H1 (cell line): ENCODE results near the gene STRN. TPM values are rescaled to one million over a fixed set of nuclear protein-coding genes. Genes with fewer than 3 reads are reported as not detected.

Source experiments
- CTCF ChIA-PET: fragments of 300-600 bp; sonication (Branson Sonifier 250); formaldehyde crosslinking; loops from one replicate; lab custom pipeline; 2021; ENCODE audit not compliant: partially characterized antibody; lab: Charles Lee
- POLR2A ChIA-PET: fragments of 300-600 bp; sonication (Branson Sonifier 250); formaldehyde crosslinking; loops from one replicate; lab custom pipeline; 2021; ENCODE audit warnings: inconsistent platforms; ENCODE audit not compliant: partially characterized antibody; lab: Charles Lee
- DNase-seq, 2 experiments: peaks; one replicate each; pipeline versions ENCODE4 v3.0.0 to v3.0.0-alpha.2; 2010 to 2022; ENCODE audit warnings: low spot score in 2 of 2, low read depth in 1 of 2, mixed read lengths in 1 of 2
- FAIRE-seq: peaks from 2 replicates; lab custom pipeline; 2011; peaks lifted over from hg19 to GRCh38; lab: Jason Lieb, UNC
- H2AFZ ChIP-seq: 2 replicates; pipeline ENCODE4 v1.8.1; 2012; ENCODE audit warnings: low read length, inconsistent platforms
- H2AK5ac ChIP-seq: 2 replicates; pipeline ENCODE4 v1.6.1; 2013; ENCODE audit warnings: low read depth, low read length
- H2BK120ac ChIP-seq: replicated peaks from 2 replicates; pipeline ENCODE3; 2013; ENCODE audit warnings: low read depth, low read length, inconsistent platforms
- H2BK12ac ChIP-seq: 2 replicates; pipeline ENCODE4 v1.6.1; 2013; ENCODE audit warnings: low read depth, low read length
- H2BK15ac ChIP-seq: 2 replicates; pipeline ENCODE4 v1.6.1; 2013; ENCODE audit warnings: low read length
- H2BK20ac ChIP-seq: 2 replicates; pipeline ENCODE4 v1.6.1; 2013; ENCODE audit warnings: low read length
- H2BK5ac ChIP-seq: 2 replicates; pipeline ENCODE4 v1.6.1; 2013; ENCODE audit warnings: low read depth, low read length
- H3K14ac ChIP-seq: 2 replicates; pipeline ENCODE4 v1.6.1; 2013; ENCODE audit warnings: inconsistent platforms; ENCODE audit not compliant: insufficient read length
- H3K18ac ChIP-seq: 2 replicates; pipeline ENCODE4 v1.6.1; 2013; ENCODE audit warnings: low read length; ENCODE audit errors: extremely low read depth
- H3K23ac ChIP-seq: 2 replicates; pipeline ENCODE4 v1.6.1; 2013; ENCODE audit warnings: inconsistent platforms; ENCODE audit not compliant: insufficient read length
- H3K23me2 ChIP-seq: 2 replicates; pipeline ENCODE4 v1.6.1; 2013; ENCODE audit warnings: low read depth, low read length
- H3K27ac ChIP-seq: 2 replicates; pipeline ENCODE4 v1.6.1; 2011; ENCODE audit warnings: low read depth, low read length, inconsistent platforms
- H3K27me3 ChIP-seq, 4 experiments: replicated peaks in 1 of 4; 1 replicate in 1 of 4; 2 replicates in 3 of 4; pipeline versions ENCODE4 v1.6.1 to v1.8.1; 2011 to 2013; ENCODE audit warnings: low read length in 3 of 4, mild to moderate bottlenecking in 3 of 4, inconsistent platforms in 2 of 4, mixed read lengths in 2 of 4, moderate library complexity in 1 of 4; ENCODE audit not compliant: control insufficient read depth in 3 of 4, insufficient read depth in 3 of 4; ENCODE audit errors: extremely low read depth in 1 of 4
- H3K36me3 ChIP-seq, 4 experiments: 2 replicates each; pipeline versions ENCODE4 v1.6.1 to v1.8.1; 2011 to 2013; ENCODE audit warnings: mild to moderate bottlenecking in 4 of 4, low read length in 3 of 4, moderate library complexity in 2 of 4, control low read depth in 1 of 4, inconsistent platforms in 1 of 4; ENCODE audit not compliant: insufficient read depth in 4 of 4, control insufficient read depth in 2 of 4
- H3K4ac ChIP-seq: replicated peaks from 2 replicates; pipeline ENCODE3; 2013; ENCODE audit warnings: low read length, low read depth, mixed read lengths, inconsistent platforms; ENCODE audit not compliant: insufficient read length
- H3K4me1 ChIP-seq, 4 experiments: replicated peaks in 1 of 4; 1 replicate in 1 of 4; 2 replicates in 3 of 4; pipeline versions ENCODE4 v1.6.1 to v1.8.1; 2011 to 2013; ENCODE audit warnings: low read length in 3 of 4, inconsistent platforms in 2 of 4, mixed read lengths in 1 of 4; ENCODE audit not compliant: insufficient read depth in 4 of 4, control insufficient read depth in 3 of 4
- H3K4me2 ChIP-seq, 2 experiments: 2 replicates each; pipeline versions ENCODE4 v1.6.1 to v1.8.1; 2011 to 2013; ENCODE audit warnings: low read depth in 2 of 2, low read length in 2 of 2, control low read depth in 1 of 2, inconsistent platforms in 1 of 2, mild to moderate bottlenecking in 1 of 2; ENCODE audit not compliant: insufficient read depth in 1 of 2
- H3K4me3 ChIP-seq, 4 experiments: fragments of 200-600, 300-600 bp in 1 of 4; sonication (generic), shearing (Covaris generic), sonication (Bioruptor Twin) in 1 of 4; 2 replicates each; pipeline versions ENCODE4 v1.5.1 to v1.8.1; 2011 to 2016; ENCODE audit warnings: low read length in 4 of 4, low read depth in 3 of 4, control low read depth in 2 of 4, inconsistent platforms in 2 of 4, mild to moderate bottlenecking in 2 of 4, mixed read lengths in 1 of 4, moderate library complexity in 1 of 4; ENCODE audit not compliant: insufficient read depth in 2 of 4; ENCODE audit errors: extremely low read depth in 1 of 4
- H3K56ac ChIP-seq: replicated peaks from 2 replicates; pipeline ENCODE3; 2013; ENCODE audit warnings: low read depth, mild to moderate bottlenecking, mixed read lengths, low read length, inconsistent platforms; ENCODE audit not compliant: insufficient read length
- H3K79me1 ChIP-seq: 2 replicates; pipeline ENCODE4 v1.6.1; 2013; ENCODE audit warnings: low read depth, low read length, control low read depth
- H3K79me2 ChIP-seq, 2 experiments: 2 replicates each; pipeline versions ENCODE4 v1.6.1 to v1.8.1; 2012 to 2013; ENCODE audit warnings: low read length in 2 of 2, mild to moderate bottlenecking in 2 of 2, inconsistent platforms in 1 of 2; ENCODE audit not compliant: insufficient read depth in 2 of 2, control insufficient read depth in 1 of 2
- H3K9ac ChIP-seq, 4 experiments: replicated peaks in 1 of 4; 1 replicate in 1 of 4; 2 replicates in 3 of 4; pipeline versions ENCODE4 v1.6.1 to v1.8.1; 2011 to 2013; ENCODE audit warnings: low read depth in 3 of 4, low read length in 3 of 4, control low read depth in 2 of 4, mild to moderate bottlenecking in 2 of 4, moderate library complexity in 2 of 4, inconsistent platforms in 1 of 4; ENCODE audit errors: extremely low read depth in 1 of 4
- H3K9me3 ChIP-seq, 2 experiments: 2 replicates each; pipeline versions ENCODE4 v1.6.1 to v1.8.1; 2012 to 2013; ENCODE audit warnings: mild to moderate bottlenecking in 2 of 2, moderate library complexity in 2 of 2, control low read depth in 1 of 2, inconsistent platforms in 1 of 2, low read depth in 1 of 2, low read length in 1 of 2, mixed read lengths in 1 of 2; ENCODE audit not compliant: insufficient read depth in 2 of 2
- H4K20me1 ChIP-seq, 2 experiments: replicated peaks in 1 of 2; 2 replicates each; pipeline versions ENCODE3 to v1.8.1; 2011 to 2013; ENCODE audit warnings: inconsistent platforms in 2 of 2, low read length in 2 of 2, mild to moderate bottlenecking in 1 of 2; ENCODE audit not compliant: insufficient read depth in 2 of 2, control insufficient read depth in 1 of 2
- H4K5ac ChIP-seq: 2 replicates; pipeline ENCODE4 v1.6.1; 2013; ENCODE audit warnings: low read length, low read depth, mixed read lengths, inconsistent platforms; ENCODE audit not compliant: insufficient read length
- H4K8ac ChIP-seq: 2 replicates; pipeline ENCODE4 v1.8.0; 2013; ENCODE audit warnings: mild to moderate bottlenecking, moderate library complexity, low read length, inconsistent platforms; ENCODE audit not compliant: insufficient read depth; ENCODE audit errors: extremely low read depth
- H4K91ac ChIP-seq: replicated peaks from 2 replicates; pipeline ENCODE3; 2013; ENCODE audit warnings: low read length, mixed read lengths, inconsistent platforms; ENCODE audit not compliant: insufficient read length
- BCL11A ChIP-seq, 2 experiments: IDR thresholded peaks; one replicate each; pipeline ENCODE4 v1.6.1; 2011; ENCODE audit warnings: low read depth in 2 of 2, low read length in 2 of 2, mild to moderate bottlenecking in 2 of 2
- CHD1 ChIP-seq: IDR thresholded peaks from 2 replicates; pipeline ENCODE4 v1.6.1; 2012; ENCODE audit warnings: low read depth, low read length, improper control_type of control experiment
- CTBP2 ChIP-seq: IDR thresholded peaks from 2 replicates; pipeline ENCODE4 v1.7.0; 2011; ENCODE audit warnings: borderline replicate concordance, mild to moderate bottlenecking, moderate library complexity, mixed read lengths, low read length; ENCODE audit not compliant: insufficient read depth, insufficient read length
- CTCF ChIP-seq, 3 experiments: IDR thresholded peaks; 1 replicate in 2 of 3; 2 replicates in 1 of 3; pipeline versions ENCODE4 v1.5.1 to v1.6.1; 2011; ENCODE audit warnings: low read length in 3 of 3, mild to moderate bottlenecking in 3 of 3, inconsistent platforms in 2 of 3, low read depth in 1 of 3, moderate library complexity in 1 of 3; ENCODE audit not compliant: insufficient read depth in 1 of 3; ENCODE audit errors: control extremely low read depth in 1 of 3
- FOSL1 ChIP-seq: IDR thresholded peaks from 2 replicates; pipeline ENCODE4 v1.6.1; 2011; ENCODE audit warnings: mild to moderate bottlenecking, low read depth, low read length, moderate library complexity; ENCODE audit not compliant: insufficient read depth
- HDAC2 ChIP-seq, 2 experiments: fragments of 300-600 bp in 1 of 2; sonication (generic) in 1 of 2; IDR thresholded peaks; 2 replicates each; pipeline ENCODE4 v1.6.1; 2011 to 2012; ENCODE audit warnings: low read depth in 2 of 2, low read length in 2 of 2, mild to moderate bottlenecking in 2 of 2, moderate library complexity in 2 of 2, borderline replicate concordance in 1 of 2, inconsistent platforms in 1 of 2
- KDM5A ChIP-seq: fragments of 200-600 bp; IDR thresholded peaks from 2 replicates; pipeline ENCODE4 v1.7.1; 2012; ENCODE audit warnings: mild to moderate bottlenecking, low read length, inconsistent platforms, mixed read lengths
- PHF8 ChIP-seq: fragments of 200-600 bp; sonication (generic); conservative IDR thresholded peaks from 2 replicates; pipeline ENCODE4 v1.7.1; 2012; ENCODE audit warnings: low read depth, mild to moderate bottlenecking, inconsistent platforms, low read length, moderate library complexity
- SP4 ChIP-seq: IDR thresholded peaks from 2 replicates; pipeline ENCODE4 v1.6.1; 2012; ENCODE audit warnings: low read length, inconsistent platforms
- USF2 ChIP-seq: IDR thresholded peaks from 2 replicates; pipeline ENCODE4 v1.6.1; 2011; ENCODE audit warnings: low read length, improper control_type of control experiment
- WGBS, 2 experiments: shearing (Covaris generic) in 1 of 2; methylation state at CpG; one replicate each; pipeline versions ENCODE4 v1.1.6 to v1.1.7; 2013 to 2015; ENCODE audit warnings: low lambda C conversion rate in 2 of 2, mixed read lengths in 2 of 2, inconsistent platforms in 1 of 2, low coverage in 1 of 2, missing lambda C conversion rate in 1 of 2; ENCODE audit not compliant: insufficient replicate concordance in 2 of 2, insufficient coverage in 1 of 2, insufficient read length in 1 of 2; ENCODE audit errors: extremely low coverage in 1 of 2, missing lambda C conversion rate in 1 of 2; 5-methylcytosine and 5-hydroxymethylcytosine counted together
- polyA plus RNA-seq, 7 experiments: library from polyadenylated mRNA; depleted of rRNA in 3 of 7; stranded (reverse) in 5 of 7; unstranded in 2 of 7; fragments of >200 nt in 5 of 7; fragments of 200-250 nt in 2 of 7; gene quantifications; 1 replicate in 5 of 7; 2 replicates in 1 of 7; 4 replicates in 1 of 7; pipeline versions ENCODE4 v1.2.1 to v1.2.3, GENCODE V29; 2011 to 2013; ENCODE audit warnings: missing spikeins in 2 of 7, mixed read lengths in 2 of 7
- total RNA-seq: library from RNA; stranded (reverse); fragmentation: NEBNext Ultra II Directional; extraction: Animal tissue kit (Norgen Biotek cat#: 25700); gene quantifications from 2 replicates; pipeline ENCODE4 v1.2.1, GENCODE V29; 2021

The STRN gene
- total and polyA plus RNA-seq, 2 of the 8 experiments (the other 6 are each of a cell fraction or from before 2014, with no cell fraction given) = 8.3 to 47.0 TPM

GRCh38 chr2:36869606-36870005, 96.7 kb downstream of the STRN start:
- no peaks in the 10 kb centered on the region for H3K9me3 ChIP-seq
- H4K91ac ChIP-seq = no peak overlapping the region
- no peaks in the 10 kb centered on the region for H3K27me3 ChIP-seq
- no peak overlapping the region for H4K8ac ChIP-seq
- ChIA-PET CTCF (no interaction called here), POLR2A (no interaction called here)
- DNase-seq (no peak), FAIRE-seq (no peak)
- H3K79me1 ChIP-seq = no peaks in the 10 kb centered on the region
- H2BK20ac ChIP-seq = no peak overlapping the region
- no peak overlapping the region for H3K14ac ChIP-seq
- no peaks in the 10 kb centered on the region for H3K79me2 ChIP-seq
- no peak overlapping the region for H3K4me2 ChIP-seq
- no peak overlapping the region for H4K5ac ChIP-seq
- WGBS, 2 experiments = 63% methylated on average over 3 of the region's 3 CpGs; no CpG with 5 or more reads in 1 of the 2 experiments
- no peak overlapping the region for H3K23ac ChIP-seq
- no peaks in the 10 kb centered on the region; a peak in 1 of 7 replicates for H3K4me1 ChIP-seq
- no peaks in the 10 kb centered on the region for H3K23me2 ChIP-seq
- H2BK15ac ChIP-seq = no peak overlapping the region
- H4K20me1 ChIP-seq = no peaks in the 10 kb centered on the region
- no peak overlapping the region for H3K4ac ChIP-seq
- no peak overlapping the region for H3K18ac ChIP-seq
- no peak overlapping the region for H3K56ac ChIP-seq
- no peak overlapping the region for H2AK5ac ChIP-seq
- no peak overlapping the region for H3K27ac ChIP-seq
- H2BK5ac ChIP-seq = no peak overlapping the region
- no peak overlapping the region for H2BK120ac ChIP-seq
- H2BK12ac ChIP-seq = no peak overlapping the region
- H3K36me3 ChIP-seq = peaks cover 0 to 12% (median 1%) of the 10 kb centered on the region in 4 experiments; a peak in 4 of 8 replicates
- no peak overlapping the region for H3K9ac ChIP-seq
- H2AFZ ChIP-seq = no peak overlapping the region
- no peak overlapping the region for H3K4me3 ChIP-seq
- TF ChIP-seq CHD1 (no peak), FOSL1 (no peak), HDAC2 (IDR thresholded peaks at IDR 0.05; ENCODE audit: borderline replicate concordance in 1 of 2, low read depth in 2 of 2, low read length in 2 of 2) (no peak), BCL11A (IDR thresholded peaks at IDR 0.05; ENCODE audit: low read depth in 2 of 2, low read length in 2 of 2) (no peak), CTCF (IDR thresholded peaks at IDR 0.05; ENCODE audit: control extremely low read depth in 1 of 3, insufficient read depth in 1 of 3, low read depth in 1 of 3, low read length in 3 of 3) (no peak), KDM5A (no peak), USF2 (no peak), CTBP2 (no peak), SP4 (no peak), PHF8 (no peak)
